NCI-H1417 treated with DMSO at 0.1 percent for 48 hours (cell line): Measurements from ENCODE around the gene CAV3.

Experiments
- DNase-seq: peaks from one replicate; lab custom pipeline; 2025; lab: John Stamatoyannopoulos, UW

The CAV3 gene

GRCh38 chr3:8734908-8735307 is 1.3 kb downstream of the CAV3 start:
- DNase-seq = no peak

GRCh38 chr3:8736436-8736835 is 2.8 kb downstream of the CAV3 start:
- no peak for DNase-seq

GRCh38 chr3:8737301-8737700 is 3.7 kb downstream of the CAV3 start:
- no peak for DNase-seq

- no peak for DNase-seq
Measured at GRCh38 chr3:8737823-8738222, 4.2 kb downstream of the CAV3 start.

- DNase-seq = no peak
Measured at GRCh38 chr3:8738639-8739038, 5.0 kb downstream of the CAV3 start.

GRCh38 chr3:8739757-8740504 is 6.3 kb downstream of the CAV3 start:
- DNase-seq = no peak

- DNase-seq = no peak
Measured at GRCh38 chr3:8741581-8742261, 8.1 kb downstream of the CAV3 start.

- DNase-seq = no peak
Measured at GRCh38 chr3:8743021-8743601, 9.5 kb downstream of the CAV3 start.

GRCh38 chr3:8743911-8744310 is 10.3 kb downstream of the CAV3 start:
- DNase-seq = no peak

- DNase-seq = no peak
Measured at GRCh38 chr3:8745619-8746370, 12.2 kb downstream of the CAV3 start.

GRCh38 chr3:8746780-8747345 is 13.3 kb downstream of the CAV3 start:
- no peak for DNase-seq

- DNase-seq = no peak
Measured at GRCh38 chr3:8749316-8749715, 15.7 kb downstream of the CAV3 start.

GRCh38 chr3:8752832-8753231 is 19.2 kb downstream of the CAV3 start:
- DNase-seq = no peak

- DNase-seq = no peak
Measured at GRCh38 chr3:8755097-8755496, 21.5 kb downstream of the CAV3 start.

GRCh38 chr3:8755564-8756237 is 22.1 kb downstream of the CAV3 start:
- no peak for DNase-seq

- no peak for DNase-seq
Measured at GRCh38 chr3:8756671-8757070, 23.1 kb downstream of the CAV3 start.

GRCh38 chr3:8757551-8758518 is 24.2 kb downstream of the CAV3 start:
- DNase-seq = no peak

- DNase-seq = no peak
Measured at GRCh38 chr3:8759038-8759707, 25.6 kb downstream of the CAV3 start.

- DNase-seq = no peak
Measured at GRCh38 chr3:8760091-8760490, 26.5 kb downstream of the CAV3 start.

- DNase-seq = no peak
Measured at GRCh38 chr3:8760506-8760905, 26.9 kb downstream of the CAV3 start.
